ENCODE measurements around the gene PARD3B.

GRCh38 chr2:204971206-204971907 lies 426.1 kb downstream of the PARD3B start:
- TF ChIP-seq YY1 (IDR thresholded peaks at IDR 0.05; ENCODE audit: extremely low read depth, insufficient replicate concordance, low read depth, low read length) (no peak), CTCF (IDR thresholded peaks at IDR 0.05 in 2 of 3, conservative IDR thresholded peaks at IDR 0.05 in 1 of 3; ENCODE audit: borderline replicate concordance in 1 of 3, insufficient read depth in 1 of 3, low read depth in 2 of 3, low read length in 2 of 3) (no peak), EZH2 (IDR thresholded peaks at IDR 0.05) (no peak), POLR2AphosphoS5 (IDR thresholded peaks at IDR 0.05; ENCODE audit: low read depth, low read length) (no peak), ZNF274 (IDR thresholded peaks at IDR 0.05; ENCODE audit: low read depth, low read length) (no peak), SIN3A (IDR thresholded peaks at IDR 0.05; ENCODE audit: low read depth) (no peak), ATF3 (IDR thresholded peaks at IDR 0.05) (no peak), POLR2A (IDR thresholded peaks at IDR 0.05; ENCODE audit: borderline replicate concordance, extremely low read depth, insufficient read depth, insufficient read length) (no peak), EZH2phosphoT487 (IDR thresholded peaks at IDR 0.05; ENCODE audit: borderline replicate concordance) (no peak)
